Coronary artery (tissue), 2 donors: ENCODE data around the gene SNAP25.

Experiments used
- DNase-seq: peaks from one replicate; pipeline ENCODE4 v3.0.0-alpha.2; 2017; ENCODE audit warnings: low spot score
- H3K27ac ChIP-seq, 2 donors: fragments of 200-600 bp; sonication (generic); one replicate each; pipeline ENCODE4 v1.5.1; 2016 to 2019
- H3K4me3 ChIP-seq: fragments of 200-600 bp; sonication (generic); 2 replicates; pipeline ENCODE4 v1.5.1; 2016; ENCODE audit warnings: mild to moderate bottlenecking, moderate library complexity
- CTCF ChIP-seq: fragments of 200-600 bp; sonication (generic); IDR thresholded peaks from one replicate; pipeline ENCODE4 v1.5.1; 2019; ENCODE audit warnings: antibody characterized with exemption

SNAP25 gene

GRCh38 chr20:10328897-10329255, 110.2 kb downstream of the SNAP25 start:
- Histone ChIP-seq H3K27ac (no peak overlapping the region), H3K4me3 (no peak overlapping the region)
- no peak for TF ChIP-seq CTCF
- no peak for DNase-seq

- no peak overlapping the region for H3K27ac ChIP-seq
- DNase-seq: no peak
- TF ChIP-seq CTCF: no peak
- H3K4me3 ChIP-seq: no peak overlapping the region
These were observed 110.9 kb downstream of the SNAP25 start for GRCh38 chr20:10329387-10330005.

- no peak overlapping the region for H3K27ac ChIP-seq
These were observed 111.4 kb downstream of the SNAP25 start for GRCh38 chr20:10330071-10330470.

GRCh38 chr20:10332656-10333415, 114.2 kb downstream of the SNAP25 start:
- Histone ChIP-seq H3K27ac (no peak overlapping the region), H3K4me3 (no peak overlapping the region)
- no peak for DNase-seq
- TF ChIP-seq CTCF: no peak

More at GRCh38 chr20:10330071-10330470, 111.4 kb downstream of the SNAP25 start:
- no peak overlapping the region for H3K4me3 ChIP-seq
- no peak for DNase-seq
- TF ChIP-seq CTCF: no peak

GRCh38 chr20:10336959-10337729, 118.5 kb downstream of the SNAP25 start:
- TF ChIP-seq CTCF: no peak
- no peak overlapping the region for H3K27ac ChIP-seq
- no peak for DNase-seq
- no peak overlapping the region for H3K4me3 ChIP-seq

GRCh38 chr20:10338426-10339180, 120.0 kb downstream of the SNAP25 start:
- no peak for TF ChIP-seq CTCF
- Histone ChIP-seq H3K4me3 (no peak overlapping the region), H3K27ac (no peak overlapping the region)

More at GRCh38 chr20:10338426-10339180, 120.0 kb downstream of the SNAP25 start:
- DNase-seq: no peak
